C4-2B (cell line): ENCODE results near the gene SLC22A7.

Experiments
- ZFX ChIP-seq: fragments of 450-650 bp; IDR thresholded peaks from 2 replicates; pipeline ENCODE4 v1.6.1; 2017
- TF ChIP-seq, protein P1 (sequence below): fragments of 450-650 bp; conservative IDR thresholded peaks from 2 replicates; pipeline ENCODE4 v1.5.1; 2017; ENCODE audit warnings: mild to moderate bottlenecking

DNA sequence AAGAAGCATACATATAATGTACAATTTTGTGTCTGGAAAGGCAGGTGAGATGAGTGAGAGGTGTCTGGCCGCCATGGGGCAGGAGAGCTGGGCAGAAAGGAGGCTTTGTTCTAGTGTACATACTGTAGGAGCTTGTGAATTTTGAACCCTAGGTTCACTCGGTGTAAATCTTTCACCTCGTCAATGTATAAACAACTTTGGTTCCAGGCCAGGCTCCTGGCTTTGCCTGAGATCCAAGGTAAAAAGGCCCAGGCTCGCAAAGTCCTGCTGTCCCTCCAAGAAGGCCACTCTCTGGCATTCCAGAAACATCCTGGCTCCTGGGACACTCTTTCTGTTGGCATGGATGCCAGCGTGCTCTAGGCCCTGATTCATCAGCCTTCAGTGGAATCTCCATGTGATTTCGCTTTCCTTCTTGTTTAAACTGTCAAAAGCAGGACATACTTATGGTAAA lies 7.1 kb upstream of the SLC22A7 start:
- TF ChIP-seq, protein P1, sequence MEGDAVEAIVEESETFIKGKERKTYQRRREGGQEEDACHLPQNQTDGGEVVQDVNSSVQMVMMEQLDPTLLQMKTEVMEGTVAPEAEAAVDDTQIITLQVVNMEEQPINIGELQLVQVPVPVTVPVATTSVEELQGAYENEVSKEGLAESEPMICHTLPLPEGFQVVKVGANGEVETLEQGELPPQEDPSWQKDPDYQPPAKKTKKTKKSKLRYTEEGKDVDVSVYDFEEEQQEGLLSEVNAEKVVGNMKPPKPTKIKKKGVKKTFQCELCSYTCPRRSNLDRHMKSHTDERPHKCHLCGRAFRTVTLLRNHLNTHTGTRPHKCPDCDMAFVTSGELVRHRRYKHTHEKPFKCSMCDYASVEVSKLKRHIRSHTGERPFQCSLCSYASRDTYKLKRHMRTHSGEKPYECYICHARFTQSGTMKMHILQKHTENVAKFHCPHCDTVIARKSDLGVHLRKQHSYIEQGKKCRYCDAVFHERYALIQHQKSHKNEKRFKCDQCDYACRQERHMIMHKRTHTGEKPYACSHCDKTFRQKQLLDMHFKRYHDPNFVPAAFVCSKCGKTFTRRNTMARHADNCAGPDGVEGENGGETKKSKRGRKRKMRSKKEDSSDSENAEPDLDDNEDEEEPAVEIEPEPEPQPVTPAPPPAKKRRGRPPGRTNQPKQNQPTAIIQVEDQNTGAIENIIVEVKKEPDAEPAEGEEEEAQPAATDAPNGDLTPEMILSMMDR: no peak
- no peak for TF ChIP-seq ZFX
